HG03097 (cell line): Measurements from ENCODE around the gene ZBTB1.
"Not testable (repeated sequence)": the region's sequence is repeated elsewhere in the genome, so short reads cannot be mapped to it uniquely, and the experiment has no call there.

Experiments
- ATAC-seq: cut with Tn5 transposase; IDR thresholded peaks from one replicate; pipeline ENCODE4 v1.9.1; 2021; ENCODE audit not compliant: unreplicated experiment, low FRiP score

The ZBTB1 gene

GRCh38 chr14:64495252-64495651 lies 9.3 kb upstream of the ZBTB1 start:
- no peak for ATAC-seq

GRCh38 chr14:64496764-64497163 lies 7.8 kb upstream of the ZBTB1 start:
- no peak for ATAC-seq

- no peak for ATAC-seq
These were observed 4.5 kb upstream of the ZBTB1 start for GRCh38 chr14:64500088-64500487.

- ATAC-seq, result no peak
These were observed 3.0 kb upstream of the ZBTB1 start for GRCh38 chr14:64501411-64502171.

GRCh38 chr14:64502456-64502855 lies 2.1 kb upstream of the ZBTB1 start:
- ATAC-seq, result no peak

- ATAC-seq, result no peak
These were observed 1.6 kb upstream of the ZBTB1 start for GRCh38 chr14:64502887-64503433.

- ATAC-seq, result peak; percentile 52
These were observed 898 bp upstream of the ZBTB1 start, which contains the start of gene ZBTB25 for GRCh38 chr14:64503434-64504309. TSS of gene ZBTB25 (minus strand) at chr14:64503838. CDS start at chr14:64490533, 13,305 bp downstream.

GRCh38 chr14:64504897-64505794 lies 576 bp downstream of the ZBTB1 start:
- peak; percentile 17 for ATAC-seq

GRCh38 chr14:64506721-64507120 lies 2.2 kb downstream of the ZBTB1 start:
- ATAC-seq, result no peak

GRCh38 chr14:64507376-64508156 lies 3.0 kb downstream of the ZBTB1 start:
- no peak for ATAC-seq

GRCh38 chr14:64508215-64508776 lies 3.7 kb downstream of the ZBTB1 start:
- ATAC-seq, result no peak

- no peak for ATAC-seq
These were observed 4.5 kb downstream of the ZBTB1 start for GRCh38 chr14:64509036-64509435.

GRCh38 chr14:64510825-64511671 lies 6.5 kb downstream of the ZBTB1 start:
- no peak for ATAC-seq

GRCh38 chr14:64513271-64513670 lies 8.7 kb downstream of the ZBTB1 start:
- no peak for ATAC-seq

GRCh38 chr14:64515053-64515452 lies 10.5 kb downstream of the ZBTB1 start:
- no peak for ATAC-seq

- ATAC-seq, result no peak
These were observed 12.4 kb downstream of the ZBTB1 start for GRCh38 chr14:64516969-64517368.

GRCh38 chr14:64517667-64518066 lies 13.1 kb downstream of the ZBTB1 start:
- not testable (repeated sequence) for ATAC-seq

- no peak for ATAC-seq
These were observed 13.7 kb downstream of the ZBTB1 start for GRCh38 chr14:64518229-64518628.
